ENCODE results near the gene XDH.

Gene XDH

DNA sequence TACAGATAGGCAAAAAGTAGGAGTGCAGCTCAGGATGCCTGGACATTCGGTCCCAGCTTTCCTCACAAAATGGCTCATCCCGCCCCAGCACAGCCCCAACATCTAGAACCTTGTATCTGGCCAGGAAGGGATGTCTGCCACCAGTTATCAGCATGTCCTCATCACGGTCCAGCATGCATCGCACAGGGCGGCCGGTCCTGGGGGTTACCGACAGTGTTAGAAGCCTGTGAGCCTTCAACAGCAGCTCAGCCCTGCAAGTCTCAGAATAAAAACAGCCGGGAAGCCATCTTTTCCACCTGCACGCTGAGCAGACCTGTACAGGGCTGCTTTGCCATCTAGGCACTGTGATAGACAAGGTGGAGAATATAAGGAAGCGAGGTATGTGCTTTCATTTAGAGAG is 49.2 kb downstream of the XDH start:
- H3K36me3 ChIP-seq (ENCODE audit: control insufficient read depth in 1 of 2, insufficient read depth in 2 of 2, low read length in 2 of 2): no peaks in the 10 kb centered on the region
- no peak overlapping the region for H3K4me3 ChIP-seq (ENCODE audit: low read depth in 1 of 2, low read length in 2 of 2)
- no peaks in the 10 kb centered on the region for H3K27me3 ChIP-seq (ENCODE audit: low read depth, low read length)
- H3K9me3 ChIP-seq (ENCODE audit: control insufficient read depth in 1 of 2, low read length in 2 of 2): no peaks in the 10 kb centered on the region
- H3K27ac ChIP-seq (ENCODE audit: low read length): no peak overlapping the region
- no peaks in the 10 kb centered on the region for H3K4me1 ChIP-seq (ENCODE audit: control insufficient read depth in 1 of 2, insufficient read depth in 2 of 2, low read length in 2 of 2)

DNA sequence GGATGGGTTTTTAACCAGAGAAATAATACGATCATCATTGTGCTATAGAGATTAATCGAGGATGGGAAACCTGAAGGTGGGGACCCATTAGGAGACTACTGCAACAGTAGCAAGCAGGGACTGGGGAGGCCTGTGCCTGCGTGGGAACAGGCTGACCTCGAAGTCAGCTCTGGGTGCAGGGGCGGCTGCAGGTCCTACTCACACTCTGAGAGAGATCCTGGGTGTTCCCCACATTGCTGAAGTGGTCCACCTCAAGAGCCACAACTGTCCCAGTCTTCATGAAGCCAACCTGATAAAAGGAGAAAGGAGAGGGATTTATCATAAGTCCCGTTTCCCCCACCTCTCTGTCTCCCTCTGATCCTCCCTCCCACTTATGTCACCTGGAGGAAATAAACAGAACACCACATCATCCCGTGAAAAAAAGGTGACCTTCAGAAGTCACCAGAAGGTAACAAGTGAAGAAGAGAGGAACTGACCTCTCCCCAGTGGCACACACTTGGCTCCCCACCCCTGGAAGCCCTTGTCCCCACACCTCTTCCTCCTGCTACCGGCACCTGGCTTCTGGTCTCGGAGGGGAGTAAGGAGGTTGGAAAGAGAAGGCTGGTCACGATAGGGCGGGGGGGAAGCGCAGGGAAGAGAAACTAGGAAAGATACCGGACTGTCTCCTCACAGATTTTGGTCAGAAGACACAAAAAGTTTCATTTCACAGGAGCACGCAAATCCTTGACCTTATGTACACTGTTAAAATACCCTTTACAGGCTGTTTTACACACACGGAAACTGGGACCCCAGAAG is 50.4 kb downstream of the XDH start:
- H3K9me3 ChIP-seq (ENCODE audit: control insufficient read depth in 1 of 2, low read length in 2 of 2): no peaks in the 10 kb centered on the region
- H3K27me3 ChIP-seq (ENCODE audit: low read depth, low read length): no peaks in the 10 kb centered on the region

GRCh38 chr2:31362581-31362980 is 52.0 kb downstream of the XDH start:
- no peak overlapping the region for H3K27ac ChIP-seq (ENCODE audit: low read length)
- H3K27me3 ChIP-seq (ENCODE audit: low read depth, low read length): no peaks in the 10 kb centered on the region
- no peaks in the 10 kb centered on the region for H3K9me3 ChIP-seq (ENCODE audit: control insufficient read depth in 1 of 2, low read length in 2 of 2)
- no peaks in the 10 kb centered on the region for H3K4me1 ChIP-seq (ENCODE audit: control insufficient read depth in 1 of 2, insufficient read depth in 2 of 2, low read length in 2 of 2)
- no peaks in the 10 kb centered on the region for H3K36me3 ChIP-seq (ENCODE audit: control insufficient read depth in 1 of 2, insufficient read depth in 2 of 2, low read length in 2 of 2)
- no peak overlapping the region for H3K4me3 ChIP-seq (ENCODE audit: low read depth in 1 of 2, low read length in 2 of 2)

More for the DNA sequence above, 50.4 kb downstream of the XDH start:
- no peaks in the 10 kb centered on the region for H3K4me1 ChIP-seq (ENCODE audit: control insufficient read depth in 1 of 2, insufficient read depth in 2 of 2, low read length in 2 of 2)
- H3K4me3 ChIP-seq (ENCODE audit: low read depth in 1 of 2, low read length in 2 of 2): no peak overlapping the region
- no peaks in the 10 kb centered on the region for H3K36me3 ChIP-seq (ENCODE audit: control insufficient read depth in 1 of 2, insufficient read depth in 2 of 2, low read length in 2 of 2)
- no peak overlapping the region for H3K27ac ChIP-seq (ENCODE audit: low read length)

GRCh38 chr2:31359229-31359628 is 55.3 kb downstream of the XDH start:
- H3K36me3 ChIP-seq (ENCODE audit: control insufficient read depth in 1 of 2, insufficient read depth in 2 of 2, low read length in 2 of 2): no peaks in the 10 kb centered on the region
- H3K4me3 ChIP-seq (ENCODE audit: low read depth in 1 of 2, low read length in 2 of 2): no peak overlapping the region
- no peaks in the 10 kb centered on the region for H3K9me3 ChIP-seq (ENCODE audit: control insufficient read depth in 1 of 2, low read length in 2 of 2)
- H3K27me3 ChIP-seq (ENCODE audit: low read depth, low read length): no peaks in the 10 kb centered on the region
- H3K27ac ChIP-seq (ENCODE audit: low read length): no peak overlapping the region
- H3K4me1 ChIP-seq (ENCODE audit: control insufficient read depth in 1 of 2, insufficient read depth in 2 of 2, low read length in 2 of 2): no peaks in the 10 kb centered on the region

DNA sequence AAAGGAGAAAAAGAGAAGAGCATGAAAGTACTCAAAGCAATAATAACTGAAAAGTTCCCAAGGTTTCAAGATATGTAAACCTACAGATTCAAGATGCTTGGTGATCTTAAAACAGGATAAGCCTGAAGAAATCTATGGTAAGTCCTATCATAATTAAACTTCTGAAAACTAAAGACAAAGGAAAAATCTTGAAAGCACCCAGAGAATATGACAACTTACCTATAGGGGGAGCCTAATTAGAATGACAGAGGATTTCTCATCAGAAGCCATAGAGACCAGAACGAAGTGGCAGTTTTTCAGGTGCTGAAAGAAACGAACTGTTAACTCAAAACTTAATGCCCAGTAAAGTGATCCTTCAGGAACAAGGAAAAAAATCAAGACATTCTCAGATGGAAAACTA is 59.7 kb downstream of the XDH start:
- H3K4me3 ChIP-seq (ENCODE audit: low read depth in 1 of 2, low read length in 2 of 2): no peak overlapping the region
- no peaks in the 10 kb centered on the region for H3K9me3 ChIP-seq (ENCODE audit: control insufficient read depth in 1 of 2, low read length in 2 of 2)
- no peaks in the 10 kb centered on the region for H3K36me3 ChIP-seq (ENCODE audit: control insufficient read depth in 1 of 2, insufficient read depth in 2 of 2, low read length in 2 of 2)
- H3K4me1 ChIP-seq (ENCODE audit: control insufficient read depth in 1 of 2, insufficient read depth in 2 of 2, low read length in 2 of 2): no peaks in the 10 kb centered on the region
- H3K27ac ChIP-seq (ENCODE audit: low read length): no peak overlapping the region
- no peaks in the 10 kb centered on the region for H3K27me3 ChIP-seq (ENCODE audit: low read depth, low read length)

- Histone ChIP-seq H3K4me1 (ENCODE audit: control insufficient read depth in 1 of 2, insufficient read depth in 2 of 2, low read length in 2 of 2) (no peaks in the 10 kb centered on the region), H3K9me3 (ENCODE audit: control insufficient read depth in 1 of 2, low read length in 2 of 2) (no peaks in the 10 kb centered on the region), H3K36me3 (ENCODE audit: control insufficient read depth in 1 of 2, insufficient read depth in 2 of 2, low read length in 2 of 2) (no peaks in the 10 kb centered on the region), H3K4me3 (ENCODE audit: low read depth in 1 of 2, low read length in 2 of 2) (no peak overlapping the region), H3K27me3 (ENCODE audit: low read depth, low read length) (no peaks in the 10 kb centered on the region), H3K27ac (ENCODE audit: low read length) (no peak overlapping the region)
These were observed 61.4 kb downstream of the XDH start for GRCh38 chr2:31353179-31353578.

GRCh38 chr2:31349684-31350083 is 64.9 kb downstream of the XDH start:
- Histone ChIP-seq H3K4me3 (ENCODE audit: low read depth in 1 of 2, low read length in 2 of 2) (no peak overlapping the region), H3K36me3 (ENCODE audit: control insufficient read depth in 1 of 2, insufficient read depth in 2 of 2, low read length in 2 of 2) (no peaks in the 10 kb centered on the region), H3K9me3 (ENCODE audit: control insufficient read depth in 1 of 2, low read length in 2 of 2) (no peaks in the 10 kb centered on the region), H3K27me3 (ENCODE audit: low read depth, low read length) (no peaks in the 10 kb centered on the region), H3K27ac (ENCODE audit: low read length) (no peak overlapping the region), H3K4me1 (ENCODE audit: control insufficient read depth in 1 of 2, insufficient read depth in 2 of 2, low read length in 2 of 2) (no peaks in the 10 kb centered on the region)

- H3K27ac ChIP-seq (ENCODE audit: low read length): no peak overlapping the region
- no peaks in the 10 kb centered on the region for H3K4me1 ChIP-seq (ENCODE audit: control insufficient read depth in 1 of 2, insufficient read depth in 2 of 2, low read length in 2 of 2)
- H3K36me3 ChIP-seq (ENCODE audit: control insufficient read depth in 1 of 2, insufficient read depth in 2 of 2, low read length in 2 of 2): no peaks in the 10 kb centered on the region
- no peaks in the 10 kb centered on the region for H3K9me3 ChIP-seq (ENCODE audit: control insufficient read depth in 1 of 2, low read length in 2 of 2)
- no peak overlapping the region for H3K4me3 ChIP-seq (ENCODE audit: low read depth in 1 of 2, low read length in 2 of 2)
- no peaks in the 10 kb centered on the region for H3K27me3 ChIP-seq (ENCODE audit: low read depth, low read length)
These were observed 65.4 kb downstream of the XDH start for GRCh38 chr2:31349160-31349559.

GRCh38 chr2:31348618-31349017 is 65.9 kb downstream of the XDH start:
- Histone ChIP-seq H3K4me3 (ENCODE audit: low read depth in 1 of 2, low read length in 2 of 2) (no peak overlapping the region), H3K27me3 (ENCODE audit: low read depth, low read length) (no peaks in the 10 kb centered on the region), H3K4me1 (ENCODE audit: control insufficient read depth in 1 of 2, insufficient read depth in 2 of 2, low read length in 2 of 2) (no peaks in the 10 kb centered on the region), H3K27ac (ENCODE audit: low read length) (no peak overlapping the region), H3K36me3 (ENCODE audit: control insufficient read depth in 1 of 2, insufficient read depth in 2 of 2, low read length in 2 of 2) (no peaks in the 10 kb centered on the region), H3K9me3 (ENCODE audit: control insufficient read depth in 1 of 2, low read length in 2 of 2) (no peaks in the 10 kb centered on the region)

- Histone ChIP-seq H3K4me3 (ENCODE audit: low read depth in 1 of 2, low read length in 2 of 2) (no peak overlapping the region), H3K27me3 (ENCODE audit: low read depth, low read length) (no peaks in the 10 kb centered on the region), H3K36me3 (ENCODE audit: control insufficient read depth in 1 of 2, insufficient read depth in 2 of 2, low read length in 2 of 2) (no peaks in the 10 kb centered on the region), H3K9me3 (ENCODE audit: control insufficient read depth in 1 of 2, low read length in 2 of 2) (no peaks in the 10 kb centered on the region), H3K4me1 (ENCODE audit: control insufficient read depth in 1 of 2, insufficient read depth in 2 of 2, low read length in 2 of 2) (no peaks in the 10 kb centered on the region), H3K27ac (ENCODE audit: low read length) (no peak overlapping the region)
These were observed 66.8 kb downstream of the XDH start for GRCh38 chr2:31347750-31348149.

DNA sequence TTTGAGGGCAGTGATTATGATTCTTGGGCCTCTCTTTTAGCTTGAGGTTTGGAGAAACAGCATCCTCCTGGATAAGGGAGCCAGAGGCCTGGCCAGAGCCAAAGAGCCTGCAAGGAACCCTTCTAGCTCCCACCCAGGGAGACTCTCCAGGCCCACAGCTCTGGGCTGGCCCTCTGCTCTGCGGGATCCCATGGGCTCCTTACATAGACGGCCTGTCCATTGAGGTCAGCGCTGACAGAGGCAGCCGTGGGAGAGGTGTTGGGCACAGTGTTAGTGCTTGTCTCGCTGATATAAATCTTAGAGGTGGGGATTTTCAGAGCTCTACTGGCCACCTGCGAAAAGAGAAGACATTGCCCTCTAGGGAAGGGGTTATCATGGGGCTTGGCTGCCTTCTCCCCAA is 67.2 kb downstream of the XDH start:
- Histone ChIP-seq H3K27me3 (ENCODE audit: low read depth, low read length) (no peaks in the 10 kb centered on the region), H3K4me1 (ENCODE audit: control insufficient read depth in 1 of 2, insufficient read depth in 2 of 2, low read length in 2 of 2) (no peaks in the 10 kb centered on the region), H3K4me3 (ENCODE audit: low read depth in 1 of 2, low read length in 2 of 2) (no peak overlapping the region), H3K36me3 (ENCODE audit: control insufficient read depth in 1 of 2, insufficient read depth in 2 of 2, low read length in 2 of 2) (no peaks in the 10 kb centered on the region), H3K27ac (ENCODE audit: low read length) (no peak overlapping the region), H3K9me3 (ENCODE audit: control insufficient read depth in 1 of 2, low read length in 2 of 2) (no peaks in the 10 kb centered on the region)

DNA sequence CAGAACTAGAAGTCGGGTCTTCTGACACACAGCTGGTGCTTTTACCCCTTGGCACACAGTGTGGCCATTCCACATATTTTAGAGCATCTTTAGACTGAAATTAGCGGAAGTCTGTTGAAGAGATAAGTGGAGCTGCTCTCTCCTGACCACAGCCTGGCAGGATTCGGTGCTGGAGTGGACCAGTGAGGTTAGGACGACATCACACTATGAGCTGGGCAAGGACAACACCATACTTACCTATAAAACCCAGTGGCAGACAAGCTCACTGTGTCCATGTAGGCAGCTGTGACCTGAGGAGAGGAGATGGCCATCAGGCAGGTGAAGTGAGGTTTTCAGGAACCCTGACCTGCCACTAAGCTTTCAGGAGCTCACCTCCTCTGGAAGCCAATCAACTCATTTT is 70.1 kb downstream of the XDH start:
- Histone ChIP-seq H3K36me3 (ENCODE audit: control insufficient read depth in 1 of 2, insufficient read depth in 2 of 2, low read length in 2 of 2) (no peaks in the 10 kb centered on the region), H3K4me1 (ENCODE audit: control insufficient read depth in 1 of 2, insufficient read depth in 2 of 2, low read length in 2 of 2) (no peaks in the 10 kb centered on the region), H3K27ac (ENCODE audit: low read length) (no peak overlapping the region), H3K4me3 (ENCODE audit: low read depth in 1 of 2, low read length in 2 of 2) (no peak overlapping the region), H3K27me3 (ENCODE audit: low read depth, low read length) (no peaks in the 10 kb centered on the region), H3K9me3 (ENCODE audit: control insufficient read depth in 1 of 2, low read length in 2 of 2) (no peaks in the 10 kb centered on the region)

Data from muscle layer of duodenum (tissue), 2 donors.